Activated effector memory CD4-positive, alpha-beta T cell treated with anti-CD3 and anti-CD28 coated beads, Interleukin-2, amount 50 U/mL, for 16 hours (primary cell): ENCODE results near the gene MTRR.

ENCODE experiments used
- DNase-seq: peaks from one replicate; pipeline ENCODE4 v3.0.0-alpha.2; 2020

The MTRR gene

GRCh38 chr5:7857926-7858632, 10.9 kb upstream of the MTRR start:
- no peak for DNase-seq

GRCh38 chr5:7866196-7866595, 2.8 kb upstream of the MTRR start:
- no peak for DNase-seq

GRCh38 chr5:7867260-7867659, 1.7 kb upstream of the MTRR start:
- no peak for DNase-seq

DNA sequence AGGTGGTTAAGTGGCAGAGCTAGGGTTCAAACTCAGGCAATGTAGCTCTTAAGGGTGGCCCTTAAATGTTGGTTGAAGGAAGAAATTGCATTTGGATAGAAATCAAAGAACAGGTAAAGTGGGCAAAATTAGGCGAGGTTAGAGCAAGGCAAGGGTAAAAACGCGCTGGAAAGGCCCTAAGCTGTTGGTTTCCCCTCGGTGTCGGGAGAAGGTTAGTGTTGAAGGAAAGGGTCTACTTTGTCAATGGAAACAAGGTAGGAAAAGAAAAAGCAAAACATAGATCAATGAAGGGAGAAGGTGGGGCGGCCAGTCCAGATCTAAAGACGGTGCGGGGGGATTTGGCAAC, 548 bp upstream of the MTRR start:
- no peak for DNase-seq

DNA sequence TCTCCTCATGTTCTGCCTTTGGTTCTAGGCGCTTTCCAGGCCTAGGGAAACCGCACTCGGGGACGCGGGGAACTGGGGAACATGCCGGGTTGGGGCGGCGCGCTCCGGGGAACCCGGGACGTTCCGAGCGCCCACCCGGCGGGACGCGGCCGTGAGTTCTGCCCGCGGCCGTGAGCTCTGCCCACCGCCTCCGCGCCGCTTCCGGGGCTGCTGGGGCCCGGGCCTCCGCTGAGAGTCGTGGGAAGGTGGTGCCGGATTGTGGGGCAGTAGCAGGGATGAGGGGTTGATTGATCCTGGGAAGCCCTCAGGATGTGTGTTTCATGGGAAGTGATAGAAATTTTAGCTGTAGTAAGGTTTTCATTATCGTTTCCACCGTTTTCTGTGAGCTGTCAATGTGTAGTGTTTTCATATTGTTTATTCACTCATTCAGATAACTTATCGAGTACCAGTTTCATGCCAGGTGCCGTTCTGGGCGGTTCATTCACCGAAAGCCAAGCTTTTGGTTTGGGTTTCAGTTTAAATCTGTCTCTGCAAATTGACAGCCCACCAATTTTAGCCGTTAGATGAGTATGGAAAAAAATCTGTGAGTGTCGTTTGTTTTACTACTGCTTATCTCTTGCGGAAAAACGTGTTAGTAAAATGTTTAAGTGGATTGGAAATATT, 657 bp downstream of the MTRR start:
- DNase-seq: peak; percentile 78

DNA sequence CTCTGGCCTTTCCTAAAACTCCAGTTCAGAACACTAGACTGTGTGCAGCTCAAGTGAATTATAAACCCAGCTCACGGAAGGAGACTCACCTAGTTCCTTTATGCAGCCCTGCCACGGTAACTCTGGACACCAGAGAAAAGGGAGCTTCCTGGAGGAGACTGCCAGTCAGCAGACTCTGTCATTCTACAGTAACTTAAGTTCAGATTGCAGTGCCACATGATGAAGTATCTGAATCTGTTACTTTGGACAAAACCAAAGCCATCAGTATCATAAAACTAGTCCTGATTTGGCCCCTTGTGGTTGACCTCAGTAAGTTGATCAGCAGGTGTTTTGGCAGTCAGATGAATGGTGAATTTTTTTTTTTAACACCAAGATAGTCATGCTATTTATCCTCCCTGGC, 2.7 kb downstream of the MTRR start:
- no peak for DNase-seq

- DNase-seq: no peak
Measured at GRCh38 chr5:7872517-7873130, 3.7 kb downstream of the MTRR start.

DNA sequence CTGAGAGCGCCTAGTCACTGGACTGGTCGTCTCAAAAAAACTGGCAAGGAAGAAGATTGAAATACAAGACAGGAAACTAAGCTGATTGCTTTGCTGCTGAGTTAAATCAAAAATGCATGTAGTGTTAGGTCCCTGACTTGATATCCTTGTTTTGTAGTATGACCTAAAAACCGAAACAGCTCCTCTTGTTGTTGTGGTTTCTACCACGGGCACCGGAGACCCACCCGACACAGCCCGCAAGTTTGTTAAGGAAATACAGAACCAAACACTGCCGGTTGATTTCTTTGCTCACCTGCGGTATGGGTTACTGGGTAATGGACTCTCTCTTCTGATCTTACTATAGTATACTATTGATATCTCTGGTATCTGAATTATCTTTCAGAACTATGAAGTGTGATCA, 4.3 kb downstream of the MTRR start:
- peak; percentile 80 for DNase-seq

DNA sequence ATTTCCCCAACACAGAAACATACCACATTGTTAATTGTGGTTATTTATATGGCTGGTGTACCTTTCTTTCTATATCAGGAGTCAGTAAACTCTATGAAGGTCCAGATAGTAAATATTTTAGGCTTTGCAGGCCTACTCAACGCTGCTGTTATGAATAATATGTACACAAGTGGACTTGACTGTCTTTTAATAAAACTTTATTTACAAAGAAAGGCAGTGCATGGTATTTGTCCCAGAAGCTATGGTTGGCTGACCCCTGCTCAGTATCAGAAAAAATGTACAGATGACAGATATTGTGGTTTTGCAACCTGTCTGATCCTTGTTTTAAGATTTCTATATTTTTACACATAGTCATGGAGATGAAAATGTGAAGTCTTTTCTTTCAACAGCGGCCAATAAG, 5.7 kb downstream of the MTRR start:
- DNase-seq: no peak

- DNase-seq: no peak
Measured at GRCh38 chr5:7875151-7875550, 6.2 kb downstream of the MTRR start.

DNA sequence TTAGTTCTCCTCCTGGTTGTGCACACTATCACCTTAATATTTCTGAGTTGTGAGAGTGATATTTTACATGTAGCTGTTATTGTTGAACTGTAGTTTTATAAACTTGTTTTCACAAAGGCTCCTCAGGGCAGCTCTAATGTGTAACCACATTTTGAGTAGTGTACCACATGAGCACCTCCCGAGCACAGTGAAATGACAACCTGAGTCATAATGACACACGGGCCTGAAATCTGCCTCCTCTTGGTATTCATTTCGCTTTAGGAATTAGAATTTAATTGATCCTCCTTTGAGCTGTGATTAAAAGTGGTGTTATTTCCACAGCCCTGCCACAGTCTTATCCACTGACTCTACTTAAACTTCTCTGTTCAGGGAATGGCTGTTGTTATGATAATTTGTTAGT, 7.9 kb downstream of the MTRR start:
- no peak for DNase-seq

- no peak for DNase-seq
Measured at GRCh38 chr5:7877851-7878250, 8.9 kb downstream of the MTRR start.

GRCh38 chr5:7878381-7878873, 9.5 kb downstream of the MTRR start:
- DNase-seq: no peak

DNA sequence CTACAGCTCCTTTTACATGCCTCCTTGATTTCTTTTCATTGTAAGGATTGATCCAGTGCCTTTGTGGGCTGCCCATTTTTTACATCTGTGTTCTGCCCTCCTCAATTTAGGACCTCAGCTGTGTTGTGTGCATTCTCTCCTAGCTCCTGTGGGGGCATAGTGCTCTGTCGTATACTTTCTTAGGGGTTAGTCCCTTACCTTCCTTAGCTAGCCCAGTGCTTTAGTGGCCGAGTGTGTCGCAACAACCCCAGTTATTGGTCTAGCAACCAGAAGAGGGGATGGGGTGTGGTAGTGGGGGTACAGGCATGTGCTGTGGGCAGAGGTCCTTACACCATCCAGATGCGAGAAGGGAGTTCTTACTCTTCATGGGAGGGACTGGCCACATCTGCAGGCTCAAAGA, 12.1 kb downstream of the MTRR start:
- no peak for DNase-seq

- no peak for DNase-seq
Measured at GRCh38 chr5:7881816-7882215, 12.9 kb downstream of the MTRR start.

DNA sequence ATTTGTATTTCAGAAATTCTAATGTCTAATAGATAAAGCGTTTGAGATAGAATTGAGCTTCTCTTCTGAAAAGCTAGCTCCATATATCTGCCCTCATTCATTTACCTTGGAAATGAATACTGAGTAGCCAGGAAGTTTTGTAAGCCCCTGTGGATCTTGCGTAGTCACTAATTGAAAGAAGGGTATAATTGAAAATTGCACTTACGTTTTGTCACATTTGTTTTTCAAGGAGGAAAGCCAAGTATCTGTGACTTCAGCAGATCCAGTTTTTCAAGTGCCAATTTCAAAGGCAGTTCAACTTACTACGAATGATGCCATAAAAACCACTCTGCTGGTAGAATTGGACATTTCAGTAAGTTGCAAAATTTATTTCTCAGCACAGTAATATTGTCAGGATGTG, 14.0 kb downstream of the MTRR start:
- DNase-seq: no peak

DNA sequence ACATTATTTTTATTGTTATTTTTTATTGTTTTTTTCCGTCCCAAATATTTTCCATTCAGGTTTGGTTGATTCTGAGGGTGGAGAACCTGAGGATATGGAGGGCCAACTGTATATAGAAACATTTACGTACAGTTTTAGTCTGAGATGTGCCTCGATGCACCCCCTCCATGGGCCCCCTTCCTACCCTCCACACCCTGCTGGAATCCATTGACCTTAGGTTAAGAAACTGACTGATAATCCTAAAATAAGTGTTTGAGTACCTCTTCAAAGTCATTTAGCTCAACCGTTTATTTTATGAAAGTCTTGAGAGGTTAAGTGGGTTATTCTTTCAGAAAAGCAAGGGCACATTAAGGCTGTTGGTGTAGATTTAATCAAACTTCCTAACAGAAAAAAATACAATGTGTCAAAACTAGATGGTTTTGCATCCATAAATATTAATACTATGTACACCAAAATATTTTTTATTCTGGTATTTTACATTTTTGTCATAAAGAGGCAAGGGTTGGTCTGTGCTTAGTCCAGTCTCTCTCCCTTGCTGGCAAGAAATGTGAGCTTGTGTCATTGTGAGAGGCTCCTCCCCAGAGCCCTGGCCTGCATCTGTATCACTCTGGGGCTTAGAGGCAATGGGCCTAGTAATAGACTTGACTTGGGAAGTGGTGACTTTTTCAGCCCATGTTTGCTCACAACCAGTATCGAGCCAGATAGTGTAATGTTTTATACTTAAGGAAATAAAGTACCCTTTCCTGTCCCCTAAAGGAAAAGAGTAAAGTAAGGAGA, 15.7 kb downstream of the MTRR start:
- no peak for DNase-seq

GRCh38 chr5:7886849-7887475, 18.0 kb downstream of the MTRR start:
- DNase-seq: no peak

- DNase-seq: no peak
Measured at GRCh38 chr5:7888901-7889300, 20.0 kb downstream of the MTRR start.

- no peak for DNase-seq
Measured at GRCh38 chr5:7894439-7894838, 25.5 kb downstream of the MTRR start.

- no peak for DNase-seq
Measured at GRCh38 chr5:7894860-7895259, 25.9 kb downstream of the MTRR start.

- peak; percentile 70 for DNase-seq
Measured at GRCh38 chr5:7897014-7897600, 28.2 kb downstream of the MTRR start.

DNA sequence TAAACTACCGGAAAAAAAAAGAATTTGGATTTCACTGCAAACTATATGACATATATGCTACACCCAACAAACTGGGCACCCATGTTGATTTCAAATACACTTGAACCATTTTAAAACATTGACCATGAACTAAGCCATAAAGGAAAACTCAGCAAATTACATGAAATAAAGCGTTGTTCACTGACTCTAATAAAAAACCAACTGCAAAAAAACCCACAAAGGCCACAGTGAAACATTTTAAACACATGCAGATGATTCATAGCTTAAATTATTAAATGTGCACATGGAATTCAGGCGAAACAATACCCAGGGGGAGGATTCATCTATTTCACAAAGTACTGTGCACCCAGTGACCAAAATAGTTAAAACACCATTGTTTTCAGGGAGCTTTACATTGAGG, 33.3 kb downstream of the MTRR start:
- no peak for DNase-seq
